K562 (cell line): ENCODE results near the gene PRPSAP1. TPM values are rescaled to one million over a fixed set of nuclear protein-coding genes. Genes with fewer than 3 reads are reported as not detected.

Experiments used
- ATAC-seq: fragments of 200-7000 bp; cut with Tn5 transposase; 3 replicates; pipeline ENCODE4 v1.9.1; 2020; ENCODE audit warnings: moderate library complexity
- BruUV-seq: library from RNA; stranded (reverse); fragments of 400-500 nt; replicated peaks from 2 replicates; lab custom pipeline; 2021; lab: Mats Ljungman, UMichigan
- CTCF ChIA-PET: fragments of 300-600 bp; formaldehyde crosslinking; extraction: SDS; loops from one replicate; lab custom pipeline; 2021; ENCODE audit warnings: low intra/inter-chr PET ratio; lab: Yijun Ruan, JAX
- POLR2A ChIA-PET: fragments of 300-600, 350-650 bp; sonication (Branson Sonifier 250); formaldehyde crosslinking; extraction: SDS; loops from one replicate; lab custom pipeline; 2021; ENCODE audit warnings: antibody characterized with exemption, inconsistent platforms; lab: Yijun Ruan, JAX
- DNase-seq, 4 experiments: peaks; one replicate each; pipeline versions ENCODE4 v3.0.0 to v3.0.0-alpha.2; 2011 to 2018; ENCODE audit warnings: low spot score in 3 of 4, mixed read lengths in 3 of 4; ENCODE audit errors: extremely low read depth in 1 of 4
- FAIRE-seq: peaks from 2 replicates; lab custom pipeline; 2011; peaks lifted over from hg19 to GRCh38; lab: Jason Lieb, UNC
- H2AFZ ChIP-seq: 2 replicates; pipeline ENCODE4 v1.6.0; 2011; ENCODE audit warnings: low read depth, low read length, control low read depth, inconsistent platforms
- H3K27ac ChIP-seq: fragments of 200-600 bp; 3 replicates; pipeline ENCODE4 v1.8.0; 2011; ENCODE audit warnings: low read depth, mild to moderate bottlenecking, control low read depth, inconsistent platforms, low read length, moderate library complexity, mixed read lengths; ENCODE audit errors: extremely low read depth
- H3K27me3 ChIP-seq, 2 experiments: fragments of 300-600 bp in 1 of 2; 2 replicates in 1 of 2; 3 replicates in 1 of 2; pipeline versions ENCODE4 v1.6.0 to v1.8.0; 2011; ENCODE audit warnings: inconsistent platforms in 2 of 2, low read length in 2 of 2, mild to moderate bottlenecking in 1 of 2, mixed read lengths in 1 of 2, moderate library complexity in 1 of 2; ENCODE audit not compliant: control insufficient read depth in 2 of 2, insufficient read depth in 2 of 2
- H3K36me3 ChIP-seq: fragments of 300-600 bp; 3 replicates; pipeline ENCODE4 v1.8.0; 2011; ENCODE audit warnings: mild to moderate bottlenecking, low read length, inconsistent platforms; ENCODE audit not compliant: control insufficient read depth, insufficient read depth
- H3K4me1 ChIP-seq, 2 experiments: fragments of 200-600 bp in 1 of 2; replicated peaks in 1 of 2; 2 replicates in 1 of 2; 3 replicates in 1 of 2; pipeline versions ENCODE4 v1.5.1 to v1.8.0; 2011; ENCODE audit warnings: inconsistent platforms in 2 of 2, low read length in 2 of 2, mild to moderate bottlenecking in 1 of 2, mixed read lengths in 1 of 2, moderate library complexity in 1 of 2; ENCODE audit not compliant: control insufficient read depth in 2 of 2, insufficient read depth in 2 of 2
- H3K4me2 ChIP-seq: 2 replicates; pipeline ENCODE4 v1.6.1; 2011; ENCODE audit warnings: low read length, control low read depth, inconsistent platforms, mixed read lengths; ENCODE audit not compliant: insufficient read depth
- H3K4me3 ChIP-seq: fragments of 200-600 bp; sonication (generic), shearing (Covaris generic); 2 replicates; pipeline ENCODE4 v1.5.1; 2016; ENCODE audit warnings: control low read depth, inconsistent platforms
- H3K79me2 ChIP-seq: fragments of 200-600 bp; 3 replicates; pipeline ENCODE4 v1.8.0; 2011; ENCODE audit warnings: low read length, inconsistent platforms; ENCODE audit not compliant: control insufficient read depth, insufficient read depth
- H3K9ac ChIP-seq, 2 experiments: 2 replicates each; pipeline versions ENCODE4 v1.6.0 to v1.6.1; 2011; ENCODE audit warnings: low read depth in 2 of 2, low read length in 2 of 2, control low read depth in 1 of 2, inconsistent platforms in 1 of 2, mild to moderate bottlenecking in 1 of 2, mixed read lengths in 1 of 2; ENCODE audit not compliant: insufficient read depth in 1 of 2
- H3K9me1 ChIP-seq: one replicate; pipeline ENCODE4 v1.6.0; 2011; ENCODE audit warnings: inconsistent platforms, mild to moderate bottlenecking, low read length, moderate library complexity; ENCODE audit not compliant: control insufficient read depth, insufficient read depth
- H3K9me3 ChIP-seq: replicated peaks from 2 replicates; pipeline ENCODE4 v1.5.1; 2011; ENCODE audit warnings: low read depth, low read length, inconsistent platforms; ENCODE audit not compliant: control insufficient read depth, insufficient read depth
- H4K20me1 ChIP-seq: replicated peaks from 2 replicates; pipeline ENCODE4 v1.6.1; 2011; ENCODE audit warnings: low read length, inconsistent platforms, mixed read lengths; ENCODE audit not compliant: control insufficient read depth, insufficient read depth
- ASH1L ChIP-seq: fragments of 450-650 bp; IDR thresholded peaks from 2 replicates; pipeline ENCODE4 v1.6.1; 2018; ENCODE audit warnings: borderline replicate concordance, mild to moderate bottlenecking, low read depth; ENCODE audit not compliant: partially characterized antibody
- BCLAF1 ChIP-seq, 2 experiments: fragments of 450-650 bp in 1 of 2; IDR thresholded peaks; 2 replicates each; pipeline ENCODE4 v1.6.1; 2011 to 2017; ENCODE audit warnings: low read depth in 2 of 2, antibody characterized with exemption in 1 of 2, borderline replicate concordance in 1 of 2, low read length in 1 of 2, mild to moderate bottlenecking in 1 of 2, mixed read lengths in 1 of 2; ENCODE audit not compliant: control insufficient read depth in 1 of 2
- CBX2 ChIP-seq: fragments of 200-600 bp; sonication (generic); IDR thresholded peaks from one replicate; pipeline ENCODE4 v1.6.1; 2012; ENCODE audit warnings: mild to moderate bottlenecking, low read length, inconsistent platforms; ENCODE audit not compliant: insufficient read depth, poor library complexity, severe bottlenecking
- E2F5 ChIP-seq: sonication (generic); formaldehyde crosslinking; IDR thresholded peaks from 2 replicates; pipeline ENCODE4 v1.8.0; 2022; ENCODE audit warnings: mild to moderate bottlenecking, missing genetic modification reagents
- REST ChIP-seq, 2 experiments: fragments of 450-650 bp; formaldehyde crosslinking in 1 of 2; IDR thresholded peaks; 2 replicates each; pipeline versions ENCODE4 v1.4.0 to v1.6.1; 2014 to 2020; ENCODE audit warnings: mild to moderate bottlenecking in 2 of 2, borderline replicate concordance in 1 of 2, low read depth in 1 of 2
- RHOXF2B ChIP-seq: fragments of 250-450 bp; sonication (Bioruptor Pico); conservative IDR thresholded peaks from 2 replicates; pipeline ENCODE4 v1.5.1; 2021
- U2AF2 ChIP-seq: fragments of 200-400 bp; formaldehyde crosslinking; optimal IDR thresholded peaks from 2 replicates; pipeline ENCODE3; 2017; ENCODE audit warnings: low read depth, mild to moderate bottlenecking, low read length
- ZEB2 ChIP-seq: fragments of 450-650 bp; IDR thresholded peaks from 2 replicates; pipeline ENCODE4 v1.6.1; 2016
- ZNF445 ChIP-seq: fragments of 250-450 bp; sonication (Bioruptor Pico); IDR thresholded peaks from 2 replicates; pipeline ENCODE4 v1.4.0; 2020; ENCODE audit warnings: low read depth, mild to moderate bottlenecking, moderate library complexity
- WGBS: fragments of 100-300 bp; shearing (Covaris generic); methylation state at CpG from one replicate; pipeline ENCODE4 v1.1.6; 2016; ENCODE audit warnings: low coverage, mixed read lengths; ENCODE audit not compliant: insufficient coverage; ENCODE audit errors: missing lambda C conversion rate; 5-methylcytosine and 5-hydroxymethylcytosine counted together
- in situ Hi-C: fragments of 300-500 bp; cut with MboI; formaldehyde crosslinking; loops from 4 replicates; pipeline ENCODE4 v1.15.0; 2018; ENCODE audit warnings: inconsistent platforms, mixed read lengths
- intact Hi-C: fragments of 100-400 bp; cut with micrococcal nuclease; formaldehyde crosslinking; loops from 2 replicates; pipeline ENCODE4 v1.14.2; 2022
- polyA plus RNA-seq, 8 experiments: library from polyadenylated mRNA; depleted of rRNA in 4 of 8; stranded (reverse) in 5 of 8; unstranded in 3 of 8; fragments of >200 nt; fragmentation: Nextera tagmentation in 2 of 8; fragmentation: Illumina TruSeq in 1 of 8; extraction: Ambion mirVana in 2 of 8; extraction: Trizol in 1 of 8; gene quantifications; 2 replicates each; pipeline versions ENCODE4 v1.2.1 to v1.2.3, GENCODE V29; 2011 to 2014; ENCODE audit warnings: inconsistent platforms in 1 of 8, missing spikeins in 1 of 8
- total RNA-seq, 7 experiments: library from RNA; depleted of rRNA in 6 of 7; stranded (reverse); fragments of >200 nt in 6 of 7; fragmentation: Illumina TruSeq in 2 of 7; extraction: Trizol in 2 of 7; gene quantifications; 2 replicates each; pipeline versions ENCODE4 v1.2.1 to v1.2.3, GENCODE V29; 2011 to 2021; ENCODE audit warnings: low replicate concordance in 1 of 7

Gene PRPSAP1
- total and polyA plus RNA-seq, 9 of the 15 experiments (the other 6 are each of a cell fraction or from before 2014, with no cell fraction given), result 21.9 to 77.1 (median 40.8) TPM

- Histone ChIP-seq H4K20me1 (no peaks in the 10 kb centered on the region), H3K79me2 (no peaks in the 10 kb centered on the region), H3K4me2 (no peak overlapping the region), H3K27me3 (no peaks in the 10 kb centered on the region), H3K9ac (no peak overlapping the region), H3K27ac (no peak overlapping the region), H3K4me3 (no peak overlapping the region), H3K9me1 (no peaks in the 10 kb centered on the region), H3K9me3 (no peaks in the 10 kb centered on the region), H3K36me3 (peaks cover 38% of the 10 kb centered on the region; the same call in 2 of the 3 replicates), H3K4me1 (no peaks in the 10 kb centered on the region; a peak in 1 of 5 replicates), H2AFZ (no peak overlapping the region)
- intact Hi-C loops, result no loop called here
- FAIRE-seq, result no peak
- POLR2A ChIA-PET, result no interaction called here
- no peak for DNase-seq
- no TSS peak for BruUV-seq
- CTCF ChIA-PET, result no interaction called here
- in situ Hi-C loops, result no loop called here
- ATAC-seq, result no peak
- WGBS, result 89% methylated on average over 3 of the region's 3 CpGs
- no peak for TF ChIP-seq ZNF445
- TF ChIP-seq ASH1L, result no peak
- no peak for TF ChIP-seq REST (IDR thresholded peaks at IDR 0.05; ENCODE audit: borderline replicate concordance)
- no peak for TF ChIP-seq REST (CRISPR knock-in tag; IDR thresholded peaks at IDR 0.05; ENCODE audit: low read depth)
- TF ChIP-seq BCLAF1 (IDR thresholded peaks at IDR 0.05; ENCODE audit: borderline replicate concordance in 1 of 2, control insufficient read depth in 1 of 2, low read depth in 2 of 2, low read length in 1 of 2), result no peak
- TF ChIP-seq U2AF2, result no peak
- TF ChIP-seq CBX2, result no peak
- no peak for TF ChIP-seq RHOXF2B
- TF ChIP-seq E2F5 (CRISPR knock-in tag), result no peak
- TF ChIP-seq ZEB2, result no peak
These were observed 35.1 kb downstream of the PRPSAP1 start for GRCh38 chr17:76318586-76318985.
